Glomerular visceral epithelial cell (primary cell): Measurements from ENCODE around the gene BCL7C.

Experiments used
- DNase-seq: peaks from one replicate; pipeline ENCODE4 v3.0.0-alpha.2; 2016; ENCODE audit errors: extremely low spot score

BCL7C gene

GRCh38 chr16:30922960-30923535 is 29.2 kb upstream of the BCL7C start:
- peak; percentile 99 for DNase-seq

- peak; percentile 99 for DNase-seq
Observed at GRCh38 chr16:30922420-30922959, 28.6 kb upstream of the BCL7C start.

- peak; percentile 86 for DNase-seq
Observed at GRCh38 chr16:30921748-30922419, 28.0 kb upstream of the BCL7C start.

- DNase-seq = no peak
Observed at GRCh38 chr16:30921459-30921747, 27.5 kb upstream of the BCL7C start.

GRCh38 chr16:30920891-30921290 is 27.0 kb upstream of the BCL7C start:
- no peak for DNase-seq

- DNase-seq = no peak
Observed at GRCh38 chr16:30918614-30919013, 24.7 kb upstream of the BCL7C start.

- no peak for DNase-seq
Observed at GRCh38 chr16:30914830-30915229, 21.0 kb upstream of the BCL7C start.

- no peak for DNase-seq
Observed at GRCh38 chr16:30912794-30913412, 19.0 kb upstream of the BCL7C start.

- DNase-seq = no peak
Observed at GRCh38 chr16:30910427-30911029, 16.7 kb upstream of the BCL7C start.

GRCh38 chr16:30907064-30907463 is 13.2 kb upstream of the BCL7C start:
- DNase-seq = no peak

- DNase-seq = no peak
Observed at GRCh38 chr16:30904114-30904780, 10.4 kb upstream of the BCL7C start.

GRCh38 chr16:30903596-30903995 is 9.7 kb upstream of the BCL7C start:
- DNase-seq = no peak

GRCh38 chr16:30903002-30903401 is 9.1 kb upstream of the BCL7C start:
- no peak for DNase-seq

GRCh38 chr16:30902029-30902972 is 8.4 kb upstream of the BCL7C start:
- peak; percentile 51 for DNase-seq

- no peak for DNase-seq
Observed at GRCh38 chr16:30901201-30902028, 7.5 kb upstream of the BCL7C start.

- no peak for DNase-seq
Observed at GRCh38 chr16:30900588-30900987, 6.7 kb upstream of the BCL7C start.

- DNase-seq = no peak
Observed at GRCh38 chr16:30899794-30900193, 5.9 kb upstream of the BCL7C start.

GRCh38 chr16:30896889-30897733 is 3.2 kb upstream of the BCL7C start:
- peak; percentile 88 for DNase-seq

GRCh38 chr16:30896261-30896888 is 2.5 kb upstream of the BCL7C start, which contains the start of gene CTF1:
TSS of gene CTF1 (plus strand) at chr16:30896614. CDS start at chr16:30896644, 30 bp downstream.
- DNase-seq = peak; percentile 85
